Measurements from ENCODE around the gene DNAH1.

Gene DNAH1

GRCh38 chr3:52290596-52291507, 25.3 kb upstream of the DNAH1 start:
- no peak for DNase-seq (ENCODE audit: low read depth)

GRCh38 chr3:52291508-52292181, 24.5 kb upstream of the DNAH1 start:
- DNase-seq (ENCODE audit: low read depth): no peak

DNA sequence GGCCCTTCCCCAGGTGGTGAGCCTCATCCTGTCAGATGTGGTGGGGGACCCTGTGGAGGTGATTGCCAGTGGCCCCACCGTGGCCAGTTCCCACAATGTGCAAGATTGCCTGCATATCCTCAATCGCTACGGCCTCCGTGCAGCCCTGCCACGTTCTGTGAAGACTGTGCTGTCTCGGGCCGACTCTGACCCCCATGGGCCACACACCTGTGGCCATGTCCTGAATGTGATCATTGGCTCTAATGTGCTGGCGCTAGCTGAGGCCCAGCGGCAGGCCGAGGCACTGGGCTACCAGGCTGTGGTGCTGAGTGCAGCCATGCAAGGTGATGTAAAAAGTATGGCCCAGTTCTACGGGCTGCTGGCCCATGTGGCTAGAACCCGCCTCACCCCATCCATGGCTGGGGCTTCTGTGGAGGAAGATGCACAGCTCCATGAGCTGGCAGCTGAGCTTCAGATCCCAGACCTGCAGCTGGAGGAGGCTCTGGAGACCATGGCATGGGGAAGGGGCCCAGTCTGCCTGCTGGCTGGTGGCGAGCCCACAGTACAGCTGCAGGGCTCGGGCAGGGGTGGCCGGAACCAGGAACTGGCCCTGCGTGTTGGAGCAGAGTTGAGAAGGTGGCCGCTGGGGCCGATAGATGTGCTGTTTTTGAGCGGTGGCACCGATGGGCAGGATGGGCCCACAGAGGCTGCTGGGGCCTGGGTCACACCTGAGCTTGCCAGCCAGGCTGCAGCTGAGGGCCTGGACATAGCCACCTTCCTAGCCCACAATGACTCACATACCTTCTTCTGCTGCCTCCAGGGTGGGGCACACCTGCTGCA, 23.7 kb upstream of the DNAH1 start:
- DNase-seq (ENCODE audit: low read depth): no peak

- DNase-seq (ENCODE audit: low read depth): no peak
Measured at GRCh38 chr3:52293491-52294319, 22.4 kb upstream of the DNAH1 start.

DNA sequence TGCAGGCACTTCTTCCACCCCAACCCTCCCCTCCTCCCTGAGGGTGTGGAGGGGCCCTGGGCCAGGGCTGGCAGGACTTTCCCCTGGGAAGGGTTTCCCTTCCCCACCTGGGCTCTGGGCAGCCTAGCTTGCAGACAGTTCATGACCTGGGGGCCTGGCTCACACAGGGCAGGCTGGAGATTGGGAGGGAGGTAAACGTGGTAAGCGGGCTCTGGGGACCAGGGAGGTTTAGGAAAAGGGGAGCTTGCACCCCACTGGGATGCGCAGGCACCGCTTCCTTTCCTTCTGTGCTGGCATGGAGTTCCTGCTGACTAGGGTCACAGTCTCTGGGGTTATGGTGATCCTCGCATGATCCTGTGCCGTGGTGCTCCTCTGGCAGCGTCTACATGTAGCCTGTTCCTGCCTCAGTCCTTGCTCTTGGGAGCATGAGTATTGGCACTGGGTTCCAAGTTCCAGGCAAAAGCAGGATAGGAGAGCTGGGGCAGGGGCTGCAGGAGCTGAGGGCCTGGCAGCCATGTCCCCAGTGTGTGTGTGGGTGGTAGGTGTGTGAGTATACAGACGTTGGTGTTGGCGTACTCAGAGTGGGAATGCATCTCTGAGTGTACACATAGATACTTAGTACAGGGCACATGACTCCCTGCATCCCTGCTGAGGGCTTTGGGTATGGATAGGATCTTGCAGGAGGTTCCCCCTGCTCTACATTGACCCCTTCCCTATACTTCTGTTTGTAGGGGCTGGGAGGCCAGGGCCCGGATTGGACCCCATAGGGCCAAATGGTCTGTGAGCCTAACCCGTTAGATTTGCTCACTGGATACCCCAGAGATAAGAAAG, 21.6 kb upstream of the DNAH1 start:
- DNase-seq (ENCODE audit: low read depth): no peak

DNA sequence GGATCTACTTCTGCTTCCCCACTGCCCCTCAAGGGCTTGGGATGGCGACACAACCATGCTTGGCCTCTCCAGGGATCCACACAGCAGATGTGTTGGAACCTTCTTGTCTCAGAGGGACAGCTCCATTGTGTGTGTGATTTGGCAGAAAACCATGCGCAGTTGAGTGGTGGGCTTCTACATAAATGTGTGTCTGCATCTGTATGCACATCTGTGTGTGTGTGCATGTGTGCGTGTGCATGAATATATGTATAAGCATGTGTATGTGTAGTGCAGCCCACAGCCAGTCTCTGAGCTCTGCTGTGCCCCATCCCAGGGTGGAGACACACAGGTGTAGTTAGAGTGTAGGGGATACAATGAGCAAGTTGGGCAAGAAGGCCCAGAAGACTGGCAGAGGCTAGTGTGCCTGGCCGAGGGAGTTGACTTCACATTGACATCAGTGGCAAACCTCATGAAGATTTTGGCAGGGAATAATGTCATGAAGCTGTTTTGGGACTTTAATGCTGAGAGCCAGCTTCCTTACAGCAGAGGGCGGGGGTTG, 20.4 kb upstream of the DNAH1 start:
- DNase-seq (ENCODE audit: low read depth): no peak

DNA sequence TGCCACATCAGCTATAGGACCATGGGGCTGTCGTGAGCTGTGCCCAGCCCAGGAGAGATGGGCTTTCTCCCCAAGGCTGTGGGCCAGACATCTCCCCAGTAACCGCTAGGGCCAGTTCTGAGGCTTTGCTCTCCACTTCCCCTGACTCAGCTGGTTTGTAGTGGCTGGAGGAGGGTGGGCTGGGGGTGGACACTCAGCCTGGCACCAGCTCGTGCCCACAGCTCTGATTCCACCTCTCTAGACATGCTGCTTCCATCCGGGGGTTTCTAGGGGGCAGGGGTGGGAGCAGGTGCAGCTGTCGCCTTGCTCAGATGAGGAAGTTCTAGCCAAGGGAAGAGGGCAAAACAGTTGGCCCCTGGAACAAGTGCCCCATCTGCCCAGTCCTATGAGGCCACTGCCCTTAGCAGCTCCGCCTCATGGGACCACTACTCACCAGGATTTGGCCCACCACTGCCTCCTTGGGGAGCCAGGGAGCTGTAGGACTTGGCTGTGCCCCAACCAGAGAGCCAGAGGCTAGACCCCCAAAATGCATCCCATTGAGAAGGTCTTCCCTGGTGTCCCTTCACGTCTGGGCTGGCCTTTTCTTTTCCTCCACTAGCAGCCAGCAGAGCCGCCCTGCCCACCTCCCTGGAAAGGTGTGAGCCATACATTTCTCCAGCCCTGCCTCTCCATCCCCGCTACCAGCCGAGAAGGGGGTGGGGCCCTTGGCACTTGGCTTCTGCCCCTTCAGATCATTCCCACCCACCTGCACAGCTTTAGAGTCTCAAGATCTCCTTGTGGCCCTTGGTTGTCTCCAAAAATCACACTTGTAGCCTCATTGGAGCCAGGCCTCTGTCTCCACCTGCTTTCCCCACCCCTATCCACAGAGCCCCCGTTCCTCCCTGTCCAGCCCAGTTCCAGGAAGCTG, 18.6 kb upstream of the DNAH1 start:
- no peak for DNase-seq (ENCODE audit: low read depth)

DNA sequence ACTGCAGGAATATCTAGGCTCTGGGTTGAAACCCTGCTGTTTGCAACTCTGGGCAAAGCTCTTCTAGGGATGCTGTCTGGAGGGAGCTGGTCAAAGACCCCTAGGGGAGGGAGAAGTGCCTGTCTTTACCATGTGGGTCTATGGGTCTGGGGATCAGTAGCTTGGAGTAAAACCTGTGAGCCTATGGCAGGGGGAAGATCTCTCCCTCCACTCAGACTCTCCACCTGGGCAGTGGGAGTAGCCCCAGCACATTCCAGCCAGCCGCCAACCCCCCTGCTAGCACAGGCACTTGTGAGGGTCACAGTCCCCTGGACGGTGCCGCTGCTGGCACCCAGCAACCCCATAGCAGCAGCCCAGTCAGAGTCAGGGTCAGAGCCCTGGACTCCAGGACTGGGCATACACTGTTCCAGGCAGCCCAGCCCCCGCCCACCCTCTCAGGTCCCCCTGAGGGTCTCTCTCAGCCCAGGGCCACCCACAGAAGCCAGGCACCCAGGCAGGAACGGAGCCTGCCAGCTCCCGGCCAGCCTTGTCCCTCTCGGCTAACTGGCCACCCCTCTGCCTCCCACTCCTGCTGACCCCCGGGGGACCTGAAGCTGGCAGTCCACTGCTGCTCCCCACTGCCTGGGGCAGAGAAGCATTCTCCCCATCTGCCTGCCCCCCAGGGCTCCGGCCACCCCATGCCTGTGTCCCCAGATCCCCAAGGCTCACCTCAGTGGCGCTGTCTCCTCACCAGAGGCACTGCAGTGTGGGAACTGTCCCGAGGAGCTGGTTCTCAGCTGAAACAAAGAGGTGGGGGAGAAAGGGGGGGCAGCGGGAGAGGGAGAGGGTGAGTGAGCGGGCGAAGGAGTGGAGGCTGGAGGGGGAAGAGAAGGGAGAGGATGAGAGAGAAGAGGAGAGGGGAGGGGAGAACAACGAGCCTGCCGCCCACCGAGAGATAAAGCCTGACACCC, 17.7 kb upstream of the DNAH1 start:
- no peak for DNase-seq (ENCODE audit: low read depth)

DNA sequence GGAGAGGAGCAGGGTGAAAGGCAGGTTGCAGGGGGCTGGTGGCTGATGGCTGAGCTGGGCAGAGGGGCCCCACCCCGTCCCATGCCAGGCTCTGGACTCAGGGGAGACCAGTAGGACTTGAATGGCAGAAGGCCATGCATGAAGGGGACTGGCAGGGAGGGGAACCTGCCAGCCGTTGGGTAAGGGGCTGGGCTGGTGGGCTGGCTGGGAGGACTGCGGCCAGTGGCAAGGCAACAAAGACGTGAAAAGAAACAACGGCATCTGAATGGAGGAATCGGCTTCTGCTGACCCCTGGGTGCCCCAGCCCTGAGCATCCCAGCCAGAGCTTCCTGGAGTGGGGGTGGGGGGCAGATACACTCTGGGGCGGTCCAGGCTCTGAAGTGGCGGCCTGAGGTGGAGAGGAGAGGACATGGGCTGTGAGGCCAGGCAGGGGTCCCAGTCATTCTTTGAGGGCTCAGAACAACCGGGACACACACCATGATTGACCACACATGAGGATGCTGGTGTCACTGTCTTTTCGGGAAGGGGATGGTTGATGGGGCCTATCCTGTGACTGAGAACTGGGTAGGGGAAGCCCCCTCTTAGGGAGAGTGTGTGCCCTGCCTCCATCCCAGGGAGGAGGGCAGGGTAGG, 16.8 kb upstream of the DNAH1 start:
- no peak for DNase-seq (ENCODE audit: low read depth)

DNA sequence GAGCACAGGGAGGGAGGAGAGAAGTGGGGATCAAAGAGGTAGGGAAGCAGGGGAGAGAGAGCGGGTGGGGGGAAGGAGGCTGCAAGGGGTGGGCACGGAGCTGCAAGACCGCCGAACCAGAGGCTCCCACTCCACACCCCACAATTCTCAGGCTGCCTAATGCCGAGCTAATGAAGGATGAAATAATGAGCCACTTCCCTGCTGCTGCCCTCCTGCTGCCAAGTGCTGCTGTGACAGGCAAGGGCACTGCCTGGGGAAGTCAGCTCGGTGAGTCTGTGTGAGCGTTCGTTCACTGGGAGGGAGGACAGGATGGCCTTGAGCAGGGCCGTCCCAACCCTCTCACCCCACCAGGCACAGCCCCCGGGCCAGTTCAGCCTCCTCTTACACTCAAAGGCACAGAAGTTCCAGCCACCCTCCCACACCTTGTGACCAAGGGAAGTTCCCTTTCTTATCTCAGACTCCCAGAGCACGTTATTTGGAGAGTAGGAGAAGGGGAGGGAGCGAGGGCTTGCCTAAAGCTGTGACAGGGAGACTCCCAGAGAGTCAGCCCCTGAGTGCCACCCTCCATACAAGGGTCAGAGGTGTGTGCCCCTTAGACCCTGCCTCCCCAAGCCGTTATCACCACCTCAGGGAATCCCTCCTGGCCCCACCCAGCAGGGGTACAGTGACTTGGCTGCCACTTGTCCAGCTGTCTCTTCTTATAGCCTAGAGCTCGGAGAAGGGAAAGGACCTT, 16.1 kb upstream of the DNAH1 start:
- no peak for DNase-seq (ENCODE audit: low read depth)

GRCh38 chr3:52302426-52303145, 13.5 kb upstream of the DNAH1 start:
- DNase-seq (ENCODE audit: low read depth): no peak

- DNase-seq (ENCODE audit: low read depth): no peak
Measured at GRCh38 chr3:52303811-52304210, 12.3 kb upstream of the DNAH1 start.

DNA sequence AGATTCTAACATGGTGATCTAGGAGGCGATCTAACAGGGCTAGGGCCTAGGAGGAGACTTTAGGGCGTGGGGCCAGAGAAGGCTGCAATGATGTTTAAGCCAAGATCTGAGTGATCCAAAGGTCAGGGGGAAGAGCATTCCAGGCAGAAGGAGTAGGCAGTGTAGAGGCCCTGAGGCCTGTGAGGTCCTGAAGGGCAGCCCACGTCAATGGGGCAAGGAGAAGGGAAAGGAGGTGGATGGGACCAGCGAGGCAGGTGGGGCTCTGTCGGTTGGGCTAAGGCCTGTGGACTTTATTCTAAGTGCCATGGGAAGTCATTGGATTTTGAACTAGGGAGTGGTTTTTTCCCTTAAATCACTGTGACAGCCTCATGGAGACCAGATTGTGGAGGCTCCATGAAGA, 10.2 kb upstream of the DNAH1 start:
- DNase-seq (ENCODE audit: low read depth): no peak

GRCh38 chr3:52306978-52307377, 9.1 kb upstream of the DNAH1 start:
- no peak for DNase-seq (ENCODE audit: low read depth)

DNA sequence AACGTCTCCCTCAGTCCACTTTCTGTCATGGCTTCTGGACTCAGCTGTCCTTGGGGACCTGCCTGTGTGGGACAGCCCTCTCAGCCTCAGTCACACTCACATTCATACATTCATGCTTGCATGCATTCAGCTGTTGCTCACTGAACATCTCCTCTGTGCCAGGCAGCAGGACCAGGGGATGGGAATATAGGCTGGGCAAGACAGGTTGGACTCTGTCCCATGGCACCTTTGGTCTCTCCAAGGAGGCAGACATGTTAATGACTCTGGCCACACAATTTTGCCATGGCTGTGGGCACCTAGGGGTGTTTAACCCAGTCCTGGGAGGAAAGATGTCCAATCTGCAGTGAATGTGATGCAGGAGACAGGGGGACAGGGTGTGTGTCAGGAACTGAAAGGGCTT, 7.8 kb upstream of the DNAH1 start:
- no peak for DNase-seq (ENCODE audit: low read depth)

- DNase-seq (ENCODE audit: low read depth): no peak
Measured at GRCh38 chr3:52310861-52311575, 5.1 kb upstream of the DNAH1 start.
